ES-I3 (cell line): Measurements from ENCODE around the gene ISOC2.
A peak's percentile ranks its signal among the peaks of the same experiment; 100 is the strongest.
"Not testable (repeated sequence)": the region's sequence is repeated elsewhere in the genome, so short reads cannot be mapped to it uniquely, and the experiment has no call there.

Experiments used
- H3K36me3 ChIP-seq: 2 replicates; pipeline ENCODE4 v1.6.1; 2013; ENCODE audit warnings: mild to moderate bottlenecking, low read length, control low read depth, moderate library complexity; ENCODE audit not compliant: insufficient read depth
- H3K4me1 ChIP-seq: 2 replicates; pipeline ENCODE4 v1.6.1; 2013; ENCODE audit warnings: mild to moderate bottlenecking, control low read depth, low read length; ENCODE audit not compliant: insufficient read depth
- H3K9ac ChIP-seq: 2 replicates; pipeline ENCODE4 v1.6.1; 2013; ENCODE audit warnings: low read depth, mild to moderate bottlenecking, low read length, moderate library complexity
- H3K9me3 ChIP-seq: 2 replicates; pipeline ENCODE4 v1.6.1; 2013; ENCODE audit warnings: mild to moderate bottlenecking, low read length, moderate library complexity; ENCODE audit not compliant: control insufficient read depth, insufficient read depth

Gene ISOC2

DNA sequence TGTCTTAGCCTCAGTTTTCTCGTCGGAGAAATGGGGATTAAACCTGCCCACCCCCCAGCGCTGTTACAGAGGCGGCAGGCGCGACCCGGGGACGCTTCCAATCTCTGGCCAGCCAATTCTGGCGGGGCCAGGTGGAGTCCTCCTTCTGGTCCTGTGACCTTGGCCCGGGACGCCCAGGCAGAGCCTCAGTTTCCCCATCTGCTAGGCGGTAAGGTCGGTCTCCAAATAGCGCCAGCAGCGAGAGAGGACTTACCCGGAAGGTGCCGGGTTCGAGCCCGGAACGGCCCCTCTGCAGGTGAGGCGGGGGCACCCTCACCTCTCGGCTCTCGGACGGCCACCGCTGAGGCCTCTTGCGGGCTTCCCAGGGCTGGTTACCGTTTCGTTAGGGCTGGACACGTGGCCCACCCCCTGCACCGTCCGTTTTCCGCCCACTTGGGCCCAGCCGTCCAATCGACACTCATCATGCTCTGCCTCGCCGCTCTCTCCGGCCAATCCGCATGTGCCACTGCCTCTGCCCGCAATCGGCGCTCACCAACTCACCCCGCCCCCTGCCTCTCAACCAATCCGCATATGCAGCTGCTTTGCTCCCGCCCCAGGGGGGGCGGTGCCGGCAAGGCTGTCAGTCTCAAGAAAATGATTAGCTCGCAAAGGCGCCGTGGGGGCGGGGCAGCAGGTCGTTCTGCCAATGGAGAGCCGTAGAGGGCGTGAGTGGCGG is at the start of gene ISOC2:
Gene ISOC2 (minus strand): TSS at position 384 of the 715 bp plus-strand sequence. CDS start 5,156 bp downstream, outside the sequence.
- H3K9ac ChIP-seq = peak within 1 kb of the TSS; percentile 70; the same call in 1 of the 2 replicates
- H3K36me3 ChIP-seq = no peaks in the 10 kb centered on the region
- H3K9me3 ChIP-seq = no peaks in the 10 kb centered on the region
- peaks cover 20% of the 10 kb centered on the region for H3K4me1 ChIP-seq

DNA sequence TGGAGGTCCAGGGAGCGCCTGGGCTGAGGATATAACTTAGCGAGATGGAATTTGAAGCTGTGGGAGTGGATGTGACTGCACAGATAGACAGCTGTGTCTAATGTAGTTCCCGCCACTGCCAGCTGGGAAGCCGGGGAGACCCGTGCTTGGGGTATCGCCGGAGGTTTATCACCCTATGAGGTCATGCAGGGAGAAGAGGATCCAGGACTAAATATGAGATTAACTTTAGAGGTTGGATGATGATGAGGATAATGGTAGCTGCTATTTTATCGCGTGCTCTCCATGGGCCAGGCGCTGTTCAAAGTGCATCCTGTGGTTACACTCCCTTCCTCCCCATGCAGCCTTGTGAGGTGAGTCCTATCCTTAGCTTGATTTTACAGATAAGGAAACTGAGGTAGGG is 46.7 kb upstream of the ISOC2 start:
- H3K4me1 ChIP-seq = no peaks in the 10 kb centered on the region
- H3K36me3 ChIP-seq = no peaks in the 10 kb centered on the region
- peaks cover 4% of the 10 kb centered on the region; the same call in 1 of the 2 replicates for H3K9me3 ChIP-seq
- no peak overlapping the region for H3K9ac ChIP-seq

DNA sequence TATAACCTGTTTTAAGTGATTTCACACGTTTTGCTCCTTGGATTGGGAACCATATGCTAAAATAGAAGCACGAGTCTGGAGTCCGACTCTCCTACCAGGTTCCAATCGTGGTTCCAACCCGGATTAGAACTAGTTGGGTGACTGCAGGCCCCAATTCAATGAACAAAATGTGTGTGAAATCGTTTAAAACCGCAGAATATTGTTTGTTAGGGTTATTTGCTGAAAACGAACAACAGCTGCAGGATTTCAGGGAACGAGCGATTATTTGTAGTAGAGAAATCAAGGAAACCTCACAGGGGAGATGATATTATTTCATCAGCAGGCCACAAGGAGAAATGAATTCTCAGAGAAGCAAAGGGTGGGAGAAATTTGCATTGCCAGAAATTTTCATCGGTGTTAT is 43.5 kb upstream of the ISOC2 start:
- Histone ChIP-seq H3K4me1 (no peaks in the 10 kb centered on the region), H3K36me3 (no peaks in the 10 kb centered on the region), H3K9me3 (peaks cover 5% of the 10 kb centered on the region; the same call in 1 of the 2 replicates), H3K9ac (no peak overlapping the region)

DNA sequence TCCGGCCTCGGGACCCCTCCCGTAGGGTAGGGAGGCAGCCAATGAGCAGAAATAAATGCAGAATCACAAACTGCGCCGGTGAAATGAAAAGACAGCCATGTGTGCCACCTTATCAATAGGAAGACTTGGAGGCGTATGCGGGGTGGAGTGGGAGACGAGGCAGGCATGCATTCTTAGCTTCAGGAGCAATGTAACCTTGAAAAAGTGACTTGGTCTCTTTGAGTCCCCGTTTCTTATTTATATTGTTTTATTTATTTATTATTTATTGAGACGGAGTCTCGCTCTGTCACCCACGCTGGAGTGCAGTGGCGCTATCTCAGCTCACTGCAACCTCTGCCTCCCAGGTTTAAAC is 42.8 kb upstream of the ISOC2 start:
- Histone ChIP-seq H3K4me1 (no peaks in the 10 kb centered on the region), H3K36me3 (no peaks in the 10 kb centered on the region), H3K9me3 (peaks cover 5% of the 10 kb centered on the region; the same call in 1 of the 2 replicates), H3K9ac (no peak overlapping the region)

DNA sequence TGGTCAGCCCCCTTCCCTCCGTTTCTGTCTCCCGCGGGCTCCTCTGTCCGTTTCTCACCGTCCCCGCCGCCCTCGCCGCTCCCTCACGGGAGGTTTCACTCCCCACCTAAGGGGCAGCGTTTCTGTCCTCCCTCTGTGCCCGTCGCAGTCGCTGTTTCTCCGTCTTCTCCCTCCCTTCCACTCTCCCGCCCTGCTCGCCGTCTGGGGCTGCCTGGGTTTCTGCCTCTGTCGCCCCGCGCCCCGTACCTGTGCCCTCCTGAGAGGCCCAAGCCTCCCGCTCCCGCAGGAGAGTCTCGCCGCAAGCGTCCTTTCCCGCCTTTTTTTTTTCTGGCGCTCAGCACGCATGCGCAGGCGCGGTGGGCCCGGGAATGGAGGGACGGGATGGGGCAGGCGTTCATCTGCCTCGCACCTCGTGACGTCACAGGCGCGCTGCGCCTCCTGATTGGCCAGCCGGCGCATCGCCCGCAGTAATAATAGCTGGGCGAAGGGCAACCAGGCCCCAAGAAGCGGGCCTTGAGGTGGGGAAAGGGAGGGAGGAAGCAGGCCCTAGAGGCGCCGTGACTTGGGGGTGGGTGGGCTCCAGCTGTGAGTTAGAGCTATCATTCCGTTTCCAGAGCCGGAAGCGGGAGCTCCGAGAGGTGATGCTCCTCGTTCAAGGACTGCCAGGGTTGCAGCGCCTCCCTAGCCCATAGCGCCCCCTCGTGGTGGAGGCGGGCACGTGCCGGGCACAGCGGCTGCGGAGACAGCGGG is 42.2 kb upstream of the ISOC2 start:
- H3K36me3 ChIP-seq = no peaks in the 10 kb centered on the region
- H3K9ac ChIP-seq = peak overlapping the region; percentile 20; the same call in 1 of the 2 replicates
- H3K4me1 ChIP-seq = no peaks in the 10 kb centered on the region
- H3K9me3 ChIP-seq = peaks cover 5% of the 10 kb centered on the region; the same call in 1 of the 2 replicates

- H3K9ac ChIP-seq = no peak overlapping the region
- no peaks in the 10 kb centered on the region for H3K36me3 ChIP-seq
- H3K9me3 ChIP-seq = peaks cover 5% of the 10 kb centered on the region; the same call in 1 of the 2 replicates
- no peaks in the 10 kb centered on the region for H3K4me1 ChIP-seq
Observed at GRCh38 chr19:55503157-55503501, 41.7 kb upstream of the ISOC2 start.

- Histone ChIP-seq H3K36me3 (no peaks in the 10 kb centered on the region), H3K9me3 (peaks cover 5% of the 10 kb centered on the region; the same call in 1 of the 2 replicates), H3K4me1 (0 out of 2 replicates have a peak, but pooled peaks cover under 1% of the 10 kb centered on the region), H3K9ac (no peak overlapping the region)
Observed at GRCh38 chr19:55502197-55502952, 40.9 kb upstream of the ISOC2 start.

DNA sequence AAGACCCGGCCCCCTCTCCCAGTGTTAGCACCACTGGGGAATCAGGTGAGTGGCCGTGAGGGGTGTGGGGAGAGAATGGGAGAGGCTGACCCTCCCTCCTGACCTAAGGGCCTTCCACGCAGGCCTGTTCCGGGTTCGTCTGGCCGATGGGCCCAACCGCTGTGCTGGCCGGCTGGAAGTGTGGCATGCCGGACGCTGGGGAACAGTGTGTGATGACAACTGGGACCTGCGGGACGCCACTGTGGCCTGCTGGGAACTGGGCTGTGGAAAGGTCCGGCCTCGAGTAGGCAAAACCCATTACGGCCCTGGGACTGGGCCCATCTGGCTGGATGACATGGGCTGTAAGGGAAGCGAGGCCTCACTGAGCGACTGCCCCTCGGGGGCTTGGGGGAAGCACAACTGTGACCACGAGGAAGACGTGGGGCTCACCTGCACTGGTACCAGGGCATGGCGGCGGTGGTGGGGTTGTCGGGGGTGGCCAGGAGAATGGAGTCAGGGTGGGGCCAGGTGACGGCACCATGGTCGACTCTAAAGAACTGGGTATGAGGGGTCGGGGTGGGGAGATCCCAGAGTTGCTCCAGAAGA is 39.0 kb upstream of the ISOC2 start:
- H3K4me1 ChIP-seq = peaks cover 12% of the 10 kb centered on the region
- H3K9ac ChIP-seq = no peak overlapping the region
- H3K36me3 ChIP-seq = no peaks in the 10 kb centered on the region
- peaks cover 5% of the 10 kb centered on the region; the same call in 1 of the 2 replicates for H3K9me3 ChIP-seq

DNA sequence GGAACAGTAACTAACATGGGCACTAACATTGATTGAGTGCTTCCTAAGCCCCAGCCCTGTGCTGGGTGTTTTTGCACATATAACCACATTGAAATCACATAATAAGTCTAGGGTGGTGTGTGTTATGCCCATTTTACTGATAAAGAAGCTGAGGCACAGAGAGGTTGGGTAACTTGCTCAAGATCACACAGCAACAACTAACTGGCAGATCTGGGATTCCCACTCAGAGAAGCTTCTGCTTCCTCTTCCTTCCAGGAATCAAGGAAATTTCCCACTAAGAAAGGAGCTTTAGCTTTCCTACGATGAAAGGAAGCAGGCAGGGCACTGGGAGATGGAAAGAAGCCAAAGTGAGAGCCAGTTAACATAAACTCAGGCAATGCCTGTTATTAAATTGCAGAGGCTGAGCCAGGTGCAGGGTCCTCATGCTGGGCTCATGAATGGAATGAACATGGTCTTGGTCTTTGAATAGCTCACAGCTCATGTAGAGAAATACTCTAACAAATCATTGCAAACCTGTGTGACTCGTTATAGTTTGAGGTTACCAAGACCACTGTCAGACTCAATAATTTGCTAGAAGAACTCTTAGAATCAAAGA is 36.9 kb upstream of the ISOC2 start:
- Histone ChIP-seq H3K9me3 (peaks cover 4% of the 10 kb centered on the region; the same call in 1 of the 2 replicates), H3K36me3 (no peaks in the 10 kb centered on the region), H3K9ac (no peak overlapping the region), H3K4me1 (peaks cover 15% of the 10 kb centered on the region)

GRCh38 chr19:55497763-55498162 is 36.3 kb upstream of the ISOC2 start:
- Histone ChIP-seq H3K9me3 (no peaks in the 10 kb centered on the region), H3K9ac (no peak overlapping the region), H3K4me1 (peaks cover 15% of the 10 kb centered on the region), H3K36me3 (no peaks in the 10 kb centered on the region)

- not testable (repeated sequence) for H3K9ac ChIP-seq, H3K9me3 ChIP-seq, H3K36me3 ChIP-seq
- peaks cover 15% of the 10 kb centered on the region for H3K4me1 ChIP-seq
Observed at GRCh38 chr19:55496820-55497219, 35.4 kb upstream of the ISOC2 start.

- no peaks in the 10 kb centered on the region for H3K9me3 ChIP-seq
- H3K36me3 ChIP-seq = no peaks in the 10 kb centered on the region
- H3K4me1 ChIP-seq = peaks cover 15% of the 10 kb centered on the region
Observed at GRCh38 chr19:55495646-55496349, 34.4 kb upstream of the ISOC2 start.

GRCh38 chr19:55494172-55494761 is 32.8 kb upstream of the ISOC2 start:
- peaks cover 20% of the 10 kb centered on the region for H3K4me1 ChIP-seq
- H3K9ac ChIP-seq = no peak overlapping the region
- no peaks in the 10 kb centered on the region for H3K9me3 ChIP-seq
- H3K36me3 ChIP-seq = no peaks in the 10 kb centered on the region

More at GRCh38 chr19:55495646-55496349, 34.4 kb upstream of the ISOC2 start:
- H3K9ac ChIP-seq = no peak overlapping the region
